GM18498 (cell line): ENCODE results near the gene NIPAL4.
"Not testable (repeated sequence)": the region's sequence is repeated elsewhere in the genome, so short reads cannot be mapped to it uniquely, and the experiment has no call there.

Experiments
- ATAC-seq: cut with Tn5 transposase; IDR thresholded peaks from one replicate; pipeline ENCODE4 v1.9.1; 2021; ENCODE audit warnings: mild to moderate bottlenecking, moderate library complexity; ENCODE audit not compliant: unreplicated experiment

The NIPAL4 gene

DNA sequence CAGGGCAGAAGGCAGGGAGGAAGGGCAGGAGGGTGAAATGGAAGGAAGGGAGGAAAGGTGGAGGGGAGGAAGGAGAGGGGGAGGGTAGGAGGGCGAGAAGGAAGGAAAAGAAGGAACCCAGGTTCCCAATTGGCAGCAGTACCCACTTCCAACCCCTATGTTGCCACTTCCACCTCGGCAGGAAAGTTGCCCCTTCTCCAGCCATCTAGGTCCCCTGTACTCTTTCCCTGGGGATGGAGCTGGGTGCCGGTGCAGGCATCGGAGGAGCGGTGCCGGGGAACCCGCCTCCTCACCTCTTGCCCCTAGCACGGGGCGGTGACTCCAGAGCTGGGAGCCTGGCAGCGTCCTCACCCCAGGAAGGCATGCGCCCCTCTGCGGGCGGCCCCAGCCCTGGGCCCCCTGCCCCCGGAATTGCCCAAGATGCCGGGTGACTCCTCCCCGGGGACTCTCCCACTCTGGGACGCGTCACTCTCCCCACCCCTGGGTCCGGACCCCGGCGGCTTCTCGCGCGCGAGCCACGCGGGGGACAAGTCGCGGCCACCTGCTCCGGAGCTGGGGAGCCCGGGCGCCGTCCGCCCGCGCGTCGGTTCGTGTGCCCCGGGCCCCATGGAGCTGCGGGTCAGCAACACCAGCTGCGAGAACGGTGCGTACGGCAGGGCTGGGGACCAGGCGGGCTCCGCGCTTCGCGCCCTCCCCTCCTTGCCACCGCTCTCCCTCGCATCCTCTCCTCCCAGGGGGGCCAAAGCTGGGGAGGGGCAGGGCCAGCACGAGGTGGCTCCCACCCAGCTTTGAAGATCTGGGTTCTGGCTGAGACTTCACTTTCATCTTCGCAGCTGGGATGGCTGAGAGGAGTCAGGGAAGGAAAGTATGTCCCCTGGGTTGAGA is at the start of gene NIPAL4:
Gene NIPAL4 (plus strand): TSS at position 499 of the 885 bp plus-strand sequence. CDS start 108 bp downstream, at position 607.
- ATAC-seq, result no peak

DNA sequence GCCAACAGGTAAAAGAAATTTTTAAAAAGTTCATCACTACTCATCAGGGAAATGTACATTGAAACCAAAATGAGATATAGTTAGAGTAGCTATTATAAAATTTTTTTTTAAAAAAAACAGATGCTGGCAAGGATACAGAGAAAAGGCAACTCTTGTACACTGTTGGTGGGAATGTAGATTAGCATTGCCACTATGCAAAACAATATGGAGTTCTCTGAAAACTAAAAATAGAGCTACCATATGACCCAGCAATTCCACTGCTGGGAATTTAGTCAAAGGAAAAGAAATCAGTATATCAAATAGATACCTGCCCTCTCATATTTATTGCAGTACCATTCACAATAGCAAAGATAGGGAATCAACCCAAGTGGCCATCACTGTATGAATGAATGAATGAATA is 44.2 kb upstream of the NIPAL4 start:
- no peak for ATAC-seq

DNA sequence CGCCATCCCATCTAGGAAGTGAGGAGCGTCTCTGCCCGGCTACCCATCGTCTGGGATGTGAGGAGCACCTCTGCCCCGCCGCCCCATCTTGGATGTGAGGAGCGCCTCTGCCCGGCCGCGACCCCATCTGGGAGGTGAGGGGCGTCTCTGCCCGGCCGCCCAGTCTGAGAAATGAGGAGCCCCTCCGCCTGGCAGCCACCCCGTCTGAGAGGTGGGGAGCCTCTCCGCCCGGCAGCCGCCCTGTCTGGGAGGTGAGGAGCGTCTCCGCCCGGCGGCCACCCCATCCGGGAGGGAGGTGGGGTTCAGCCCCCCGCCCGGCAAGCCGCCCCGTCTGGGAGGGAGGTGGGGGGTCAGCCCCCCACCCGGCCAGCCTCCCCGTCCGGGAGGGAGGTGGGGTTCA is 40.5 kb upstream of the NIPAL4 start:
- not testable (repeated sequence) for ATAC-seq

DNA sequence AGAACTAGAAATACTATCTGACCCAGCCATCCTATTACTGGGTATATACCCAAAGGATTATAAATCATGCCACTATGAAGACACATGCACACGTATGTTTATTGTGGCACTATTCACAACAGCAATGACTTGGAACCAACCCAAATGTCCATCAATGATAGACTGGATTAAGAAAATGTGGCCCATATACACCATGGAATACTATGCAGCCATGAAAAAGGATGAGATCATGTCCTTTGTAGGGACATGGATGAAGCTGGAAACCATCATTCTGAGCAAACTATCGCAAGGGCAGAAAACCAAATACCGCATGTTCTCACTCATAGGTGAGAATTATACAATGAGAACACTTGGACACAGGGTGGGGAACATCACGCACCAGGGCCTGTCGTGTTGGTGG is 30.1 kb upstream of the NIPAL4 start:
- ATAC-seq, result not testable (repeated sequence)

DNA sequence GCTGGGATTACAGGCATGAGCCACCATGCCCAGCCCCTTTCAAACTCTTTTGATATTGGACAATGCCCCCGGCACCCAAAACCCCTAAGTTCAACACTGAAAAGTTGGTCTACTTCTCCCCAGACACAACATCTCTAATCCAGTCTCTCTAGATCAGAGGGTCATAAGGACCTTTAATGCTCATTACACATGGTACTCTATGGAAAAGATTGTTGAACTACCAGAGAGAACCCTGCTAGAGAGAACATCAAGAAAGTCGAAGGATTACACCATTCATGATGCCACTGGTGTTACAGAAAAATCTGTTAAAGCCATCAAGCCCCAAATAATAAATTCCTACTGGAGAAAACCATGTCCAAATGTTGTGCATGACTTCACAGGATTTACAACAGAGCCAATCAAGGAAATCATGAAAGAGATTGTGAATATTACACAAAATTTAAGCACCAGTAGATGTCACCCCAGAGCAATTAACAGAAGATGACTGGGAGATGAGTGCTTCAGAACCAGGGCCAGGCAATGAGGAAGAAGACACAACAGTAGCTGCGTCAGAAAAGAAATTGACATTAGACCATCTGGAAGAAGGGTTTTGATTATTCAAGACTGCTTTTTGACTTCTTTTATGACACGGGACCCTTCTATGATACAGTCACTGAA is 28.3 kb upstream of the NIPAL4 start:
- ATAC-seq, result peak; percentile 88

DNA sequence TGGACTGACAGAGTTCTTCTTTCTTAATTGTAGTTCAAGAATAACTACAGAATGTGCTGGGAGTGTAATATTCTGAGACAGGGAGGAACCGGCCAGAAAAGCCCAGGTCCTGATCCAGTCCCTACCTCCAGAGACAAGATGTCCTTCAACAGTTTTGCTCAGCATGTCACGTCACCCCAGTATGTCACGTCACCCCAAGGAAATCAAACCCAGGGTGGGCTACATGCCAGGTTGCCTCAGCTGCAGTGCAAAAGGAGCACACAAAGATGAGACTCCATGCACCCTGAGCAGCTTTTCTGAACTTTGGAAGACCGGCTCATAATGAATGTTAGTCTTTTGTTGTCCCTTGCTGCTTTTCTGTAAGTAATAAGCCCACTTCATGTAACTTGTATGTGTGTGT is 25.9 kb upstream of the NIPAL4 start:
- ATAC-seq, result no peak

DNA sequence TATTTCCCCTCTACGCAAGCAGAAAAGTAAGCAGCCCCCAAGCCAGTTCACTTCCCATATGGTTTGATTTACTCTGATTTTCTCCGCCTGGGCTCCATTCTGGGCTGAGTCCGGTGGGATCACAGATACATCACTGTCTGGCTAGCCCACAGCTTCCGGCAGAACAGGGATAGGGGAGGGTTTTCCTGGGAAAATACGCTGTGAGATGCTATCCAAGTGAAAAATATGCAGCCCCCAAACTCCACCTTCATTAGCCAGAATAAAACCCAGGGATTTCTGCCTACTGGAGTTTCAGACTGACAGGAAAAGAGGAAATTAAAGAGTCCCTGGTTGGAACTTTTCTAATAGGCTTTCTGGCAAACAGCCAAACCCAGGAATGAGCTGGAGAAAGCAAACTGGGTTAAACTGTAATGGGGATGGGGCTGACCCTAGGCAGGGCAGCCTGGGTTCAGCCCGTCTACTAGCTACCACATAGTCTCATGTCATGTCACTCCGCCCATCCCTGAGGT is 16.9 kb upstream of the NIPAL4 start:
- no peak for ATAC-seq

DNA sequence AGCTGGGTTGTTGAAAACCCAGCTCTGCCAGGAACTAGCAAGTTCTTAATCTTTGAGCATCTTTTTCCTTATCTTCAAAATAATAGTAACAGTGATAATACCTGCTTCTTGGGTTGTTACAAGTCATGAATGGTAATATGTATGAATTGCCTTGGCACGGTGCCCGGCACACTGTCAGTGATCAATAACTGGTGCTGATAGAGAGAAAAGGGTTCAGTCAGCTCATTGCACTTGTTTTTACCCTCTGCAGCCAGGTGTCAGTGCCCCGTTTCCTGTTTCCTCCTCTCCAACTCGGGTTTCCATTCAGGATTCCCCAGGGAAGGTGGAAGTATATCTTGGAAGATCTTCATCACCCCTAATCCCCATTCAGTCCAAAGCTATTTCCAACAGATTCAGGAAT is 15.8 kb upstream of the NIPAL4 start:
- no peak for ATAC-seq

DNA sequence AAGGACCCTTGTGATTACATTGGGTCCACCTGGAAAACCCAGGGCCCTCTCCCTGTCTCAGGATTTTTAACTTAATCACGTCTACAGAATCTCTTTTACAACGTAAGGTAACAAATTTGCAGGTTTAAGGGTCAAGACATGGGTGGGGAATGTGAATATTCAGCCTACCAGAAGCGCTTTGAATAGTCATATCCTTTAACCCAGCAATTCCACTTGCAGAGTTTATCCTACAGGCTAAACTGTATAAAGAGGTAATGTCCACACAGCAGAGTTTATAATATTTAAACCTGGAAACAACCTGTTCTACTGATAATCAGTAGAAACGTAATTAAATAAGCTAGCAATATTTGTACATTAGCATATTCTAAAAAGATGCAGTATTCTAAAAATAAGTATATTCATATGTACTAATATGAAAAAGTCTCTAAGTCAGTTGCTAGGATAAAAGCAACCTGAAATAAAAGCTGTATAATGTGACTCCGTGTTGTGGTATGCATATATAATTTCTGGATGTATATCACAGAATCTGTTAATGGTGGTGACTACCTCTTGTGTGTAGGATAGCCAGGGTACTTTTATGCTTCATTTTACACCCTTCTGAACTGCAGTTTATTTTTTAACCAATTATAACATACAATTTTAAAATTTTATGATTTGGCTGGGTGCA is 14.1 kb upstream of the NIPAL4 start:
- ATAC-seq, result no peak

DNA sequence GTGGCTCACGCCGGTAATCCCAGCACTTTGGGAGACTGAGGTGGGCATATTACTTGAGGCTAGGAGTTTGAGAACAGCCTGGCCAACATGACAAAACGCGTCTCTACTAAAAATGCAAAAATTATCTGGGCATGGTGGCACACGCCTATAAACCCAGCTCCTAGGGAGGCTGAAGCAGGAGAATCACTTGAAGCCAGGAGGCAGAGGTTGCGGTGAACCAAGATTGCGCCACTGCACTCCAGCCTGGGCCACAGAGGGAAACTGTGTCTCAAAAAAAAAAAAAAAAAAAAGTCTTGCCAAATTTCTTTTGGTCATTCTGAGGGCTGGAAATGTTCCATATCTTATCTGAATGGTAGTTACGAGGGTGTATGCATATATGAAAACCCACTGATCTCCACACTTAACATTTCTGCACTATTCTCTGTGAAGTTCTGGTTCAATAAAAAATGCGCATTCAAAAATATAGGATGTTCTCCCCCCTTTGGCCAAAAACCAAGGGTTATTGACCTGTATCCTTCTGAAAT is 13.5 kb upstream of the NIPAL4 start:
- ATAC-seq, result no peak

DNA sequence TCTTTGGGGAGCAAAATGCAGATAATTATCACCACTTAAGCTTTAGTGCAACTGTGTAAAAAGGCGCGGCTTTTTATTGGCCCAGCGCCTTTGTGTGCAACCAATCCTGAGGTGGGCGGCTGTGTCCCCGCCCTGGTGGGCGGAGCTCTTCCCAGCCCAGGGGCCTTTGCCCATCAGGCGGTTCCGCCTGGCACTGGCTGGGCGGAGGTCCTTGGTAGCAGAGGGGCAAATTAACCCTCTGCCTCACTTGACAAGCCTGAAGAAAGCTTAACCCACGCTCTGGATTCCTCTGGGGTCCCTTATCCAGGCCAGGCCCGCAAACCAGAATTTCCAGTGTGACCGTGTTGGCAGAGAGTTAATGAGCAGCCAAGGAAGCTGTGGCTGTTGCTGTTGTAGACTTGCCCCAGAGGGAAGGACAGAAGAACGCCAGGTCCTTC is 12.8 kb upstream of the NIPAL4 start:
- no peak for ATAC-seq

DNA sequence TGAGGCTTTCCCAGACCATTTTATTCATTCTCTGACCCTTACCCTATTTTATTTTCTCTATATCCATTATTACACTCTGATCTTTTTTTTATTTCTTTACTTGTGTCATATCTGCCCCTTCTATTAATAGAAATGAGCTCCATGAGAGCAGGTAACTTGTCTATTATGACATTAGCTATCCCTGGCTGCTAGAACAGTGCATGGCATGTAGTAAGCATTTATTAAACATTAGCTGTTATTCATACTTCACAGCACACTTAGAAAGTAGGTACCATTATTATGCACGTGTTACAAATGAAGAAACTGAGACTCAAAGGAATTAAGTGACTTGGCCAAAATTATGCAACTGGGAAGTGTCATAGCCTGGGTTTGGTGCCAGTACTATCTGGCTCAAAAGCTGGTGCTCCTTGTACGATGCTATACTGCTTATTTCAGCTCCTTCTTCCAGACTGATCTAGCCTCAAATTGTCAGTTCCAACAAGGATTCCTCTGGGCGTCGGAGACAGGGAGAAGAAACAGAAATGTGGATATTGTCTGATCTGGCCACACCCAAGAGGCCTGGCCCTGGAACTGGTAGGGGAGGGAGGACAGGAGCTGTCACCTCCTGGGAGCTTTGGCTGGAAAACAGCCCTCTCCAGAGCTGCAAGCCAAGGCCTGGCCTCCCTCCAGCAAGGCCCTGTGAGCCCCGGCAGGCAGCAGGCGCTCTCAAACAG is 10.8 kb upstream of the NIPAL4 start:
- no peak for ATAC-seq

DNA sequence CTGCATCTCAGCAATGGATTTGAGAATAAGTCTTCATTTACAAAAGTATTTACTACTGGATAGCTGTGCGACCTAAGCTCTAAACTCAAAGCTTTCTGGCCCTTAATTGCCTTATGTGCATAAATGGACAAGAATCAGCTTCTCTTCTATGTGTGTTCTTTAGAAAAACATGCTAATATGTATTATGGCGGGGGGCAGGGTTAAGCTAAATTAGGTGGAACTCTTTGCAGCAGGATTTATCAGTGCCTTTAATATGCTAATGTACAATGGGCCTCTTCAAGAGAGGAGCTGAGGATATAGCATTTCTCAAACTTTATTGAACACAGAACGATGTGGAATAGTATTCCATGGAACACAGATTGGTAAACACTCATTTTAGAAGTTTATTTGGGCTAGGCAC is 10.0 kb upstream of the NIPAL4 start:
- no peak for ATAC-seq

DNA sequence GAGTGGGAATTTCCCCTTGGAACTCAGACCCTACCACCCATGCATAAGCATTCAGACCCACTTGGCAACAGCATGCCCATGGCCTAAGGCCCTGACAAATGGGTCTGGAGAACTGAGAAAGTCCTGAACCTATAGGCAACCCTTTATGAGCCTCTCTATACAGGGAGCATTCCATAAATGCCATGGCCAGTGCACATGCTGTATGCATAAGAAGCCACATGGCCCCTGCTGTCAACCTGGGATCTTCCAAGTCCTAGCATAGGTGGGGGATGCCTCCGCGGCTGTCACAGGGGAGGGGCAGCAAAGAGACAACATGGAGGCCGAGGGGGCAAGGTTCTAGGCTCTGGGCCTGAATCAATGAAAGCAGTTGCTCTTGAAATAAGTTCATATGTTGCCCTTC is 8.2 kb upstream of the NIPAL4 start:
- no peak for ATAC-seq

DNA sequence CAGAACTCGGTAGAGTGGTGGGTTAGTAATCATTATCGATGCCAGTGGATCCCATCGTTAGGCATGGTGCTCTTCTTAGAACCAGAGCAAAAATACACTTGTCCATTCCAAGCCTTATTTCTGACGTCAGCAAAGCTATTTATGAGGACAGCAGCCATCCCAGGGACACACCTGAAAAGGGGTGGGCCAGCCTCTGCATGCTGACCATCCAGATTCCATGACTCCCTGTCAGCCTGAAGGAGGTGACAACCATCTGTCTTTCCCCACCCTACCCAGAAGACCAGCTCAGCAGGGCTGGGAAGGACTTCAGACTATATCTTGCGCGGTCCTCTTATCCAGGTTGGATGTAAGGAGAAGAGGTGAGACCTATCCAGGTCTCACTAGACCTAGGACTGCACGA is 5.7 kb upstream of the NIPAL4 start:
- no peak for ATAC-seq

DNA sequence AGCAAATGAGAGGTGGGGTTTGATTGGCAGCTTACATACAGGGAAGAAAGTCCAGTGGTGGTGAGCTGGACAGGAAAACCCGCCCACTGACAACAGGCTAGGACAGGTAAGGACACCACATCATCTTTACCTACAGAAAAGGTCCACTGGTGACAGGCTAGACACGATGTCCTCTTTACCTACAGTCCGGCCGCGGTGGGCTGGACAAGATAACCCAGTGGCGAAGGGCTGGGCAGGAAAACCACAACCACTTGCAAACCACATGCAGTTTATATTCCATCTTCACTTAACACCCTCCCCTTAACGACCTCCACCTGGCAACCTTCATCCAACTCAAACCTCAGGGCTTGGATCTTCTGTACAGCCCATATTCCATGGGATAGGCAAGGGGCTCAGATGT is 5.0 kb upstream of the NIPAL4 start:
- no peak for ATAC-seq

DNA sequence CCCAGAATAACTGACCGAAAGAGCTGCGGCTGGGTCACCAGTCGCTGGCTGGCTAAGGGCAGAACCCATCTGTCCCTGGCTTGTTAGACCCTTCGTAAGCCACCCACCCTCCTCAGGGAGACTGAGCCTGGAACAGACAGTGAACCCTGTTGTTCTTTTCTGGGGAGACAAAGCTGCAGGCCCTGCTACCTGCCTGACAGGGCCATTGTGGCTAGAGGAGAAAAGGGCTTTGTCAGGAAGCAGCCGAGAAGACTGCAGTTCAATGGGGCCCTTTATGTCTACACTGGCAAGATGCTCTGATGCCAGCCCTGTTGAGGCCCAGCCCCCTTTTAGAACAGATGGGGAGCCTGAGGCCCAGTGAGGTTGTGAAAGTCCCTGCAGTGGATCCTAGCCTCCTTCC is 3.7 kb upstream of the NIPAL4 start:
- no peak for ATAC-seq

DNA sequence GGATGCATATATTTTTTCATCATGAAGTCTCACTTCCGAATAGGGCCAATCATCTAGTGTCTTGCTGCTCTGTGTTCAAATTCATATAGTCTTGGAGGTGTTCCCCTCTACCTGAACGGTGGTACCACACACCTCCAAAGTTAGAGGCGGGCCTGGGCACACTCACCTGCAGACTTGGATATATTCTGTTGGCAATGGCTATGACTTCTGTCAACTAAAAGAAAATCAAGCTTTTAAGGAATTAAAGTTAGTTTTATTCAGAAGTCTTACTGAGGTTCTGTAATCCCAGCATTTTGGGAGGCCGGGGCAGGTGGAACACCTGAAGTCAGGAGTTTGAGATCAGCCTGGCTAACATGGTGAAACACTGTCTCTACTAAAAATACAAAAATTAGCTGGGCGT is 2.6 kb upstream of the NIPAL4 start:
- ATAC-seq, result no peak

DNA sequence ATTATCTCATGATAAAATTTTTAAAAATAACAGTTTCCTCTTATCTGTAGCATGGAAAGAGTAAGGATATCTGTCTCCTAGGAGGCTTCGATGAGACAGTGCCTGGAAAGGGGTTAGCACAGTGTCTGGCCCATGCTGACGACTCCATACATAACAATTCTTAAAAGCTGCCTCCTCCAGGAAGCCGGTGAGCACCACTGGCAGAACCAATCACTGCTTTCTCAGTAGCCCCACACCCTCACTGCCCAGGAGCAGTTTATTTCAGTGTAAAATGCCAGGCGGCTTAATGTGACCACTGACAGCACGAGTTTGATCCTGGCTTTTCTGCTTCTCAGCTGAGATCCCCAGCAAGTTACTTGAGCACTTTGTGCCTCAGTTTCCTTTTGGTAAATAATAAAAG is 1.2 kb upstream of the NIPAL4 start:
- no peak for ATAC-seq

DNA sequence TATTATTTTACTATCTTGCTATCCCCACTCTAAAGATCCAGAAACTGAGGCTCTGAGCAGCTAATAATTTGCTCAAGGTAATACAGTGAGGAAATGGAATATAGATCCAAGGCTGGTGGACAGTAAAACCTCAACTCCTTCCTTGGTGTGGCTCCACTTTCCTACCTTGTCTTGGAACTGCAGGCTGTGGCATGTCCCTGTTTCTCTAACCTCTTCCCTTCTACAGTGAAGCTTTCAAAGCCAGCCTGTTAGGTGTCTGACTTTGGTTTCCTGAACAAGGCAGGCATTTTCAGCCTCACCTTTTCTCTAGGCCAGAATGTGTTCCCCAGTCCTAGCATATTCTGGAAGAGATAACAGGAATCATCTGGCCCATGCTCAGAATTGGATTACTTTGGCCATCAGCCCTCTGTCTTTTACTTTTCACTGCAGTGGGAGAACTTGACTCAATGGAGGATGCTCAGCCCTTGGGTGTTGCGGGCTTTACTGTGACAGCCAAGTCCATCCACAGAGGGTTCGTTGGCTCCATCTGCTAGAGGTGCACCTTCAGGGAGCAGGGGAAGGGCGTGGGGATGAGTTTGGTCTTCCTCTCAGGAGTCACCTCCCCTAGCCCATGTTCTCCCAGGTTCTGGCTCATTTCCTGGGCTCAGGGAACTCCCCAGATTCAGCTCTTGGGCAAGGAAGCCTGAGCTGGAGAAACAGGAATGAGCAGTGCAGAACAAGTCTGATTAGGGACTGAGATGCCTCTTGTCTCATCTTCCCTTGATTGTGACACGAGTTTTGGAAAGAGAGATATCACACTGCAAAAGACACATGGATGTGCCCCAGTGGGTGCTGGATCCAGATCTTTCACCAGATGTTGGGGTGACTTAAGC is 1.1 kb downstream of the NIPAL4 start:
- ATAC-seq, result no peak
